CD4-positive, alpha-beta T cell treated with Interleukin-17A for 4 hours (primary cell): ENCODE results near the gene LCN6.
"Not testable (repeated sequence)": the region's sequence is repeated elsewhere in the genome, so short reads cannot be mapped to it uniquely, and the experiment has no call there.

Experiments used
- DNase-seq: peaks from one replicate; pipeline ENCODE4 v3.0.0-alpha.2; 2020; ENCODE audit warnings: mixed read lengths

Gene LCN6

DNA sequence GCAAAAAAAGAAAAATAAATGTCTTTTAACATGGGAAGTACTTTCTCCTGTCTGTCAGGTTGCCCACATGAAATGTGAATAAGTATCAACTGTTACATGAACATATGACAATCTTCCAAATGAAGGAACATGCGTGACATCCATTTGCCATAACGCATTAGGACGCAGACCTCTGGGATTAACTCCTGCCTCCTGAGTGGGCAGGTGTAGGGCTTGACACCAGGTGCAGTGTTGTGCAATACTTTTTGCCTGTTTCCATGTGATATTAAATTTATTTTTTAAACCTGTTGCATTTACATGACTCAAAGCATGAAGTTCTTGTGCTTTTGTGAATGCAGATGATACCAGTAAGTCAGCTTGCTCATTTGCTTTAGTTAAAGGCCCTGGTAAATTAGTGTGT, 34.1 kb upstream of the LCN6 start:
- no peak for DNase-seq

DNA sequence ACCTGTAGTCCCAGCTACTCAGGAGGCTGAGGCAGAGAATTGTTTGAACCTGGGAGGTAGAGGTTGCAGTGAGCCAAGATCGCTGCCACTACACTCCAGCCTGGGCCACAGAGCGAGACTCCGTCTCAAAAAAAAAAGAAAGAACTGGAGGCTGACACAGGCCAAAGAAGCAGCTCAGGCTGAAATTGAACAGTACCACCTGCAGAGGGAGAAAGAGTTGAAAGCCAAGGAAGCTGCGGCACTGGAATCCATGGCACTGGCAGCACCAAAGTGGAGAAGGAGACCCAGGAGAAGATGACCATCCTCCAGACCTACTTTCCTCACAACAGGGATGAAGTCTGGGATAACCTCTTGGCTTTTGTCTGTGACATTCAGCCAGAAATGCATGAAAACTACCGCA, 31.5 kb upstream of the LCN6 start:
- DNase-seq, result no peak

DNA sequence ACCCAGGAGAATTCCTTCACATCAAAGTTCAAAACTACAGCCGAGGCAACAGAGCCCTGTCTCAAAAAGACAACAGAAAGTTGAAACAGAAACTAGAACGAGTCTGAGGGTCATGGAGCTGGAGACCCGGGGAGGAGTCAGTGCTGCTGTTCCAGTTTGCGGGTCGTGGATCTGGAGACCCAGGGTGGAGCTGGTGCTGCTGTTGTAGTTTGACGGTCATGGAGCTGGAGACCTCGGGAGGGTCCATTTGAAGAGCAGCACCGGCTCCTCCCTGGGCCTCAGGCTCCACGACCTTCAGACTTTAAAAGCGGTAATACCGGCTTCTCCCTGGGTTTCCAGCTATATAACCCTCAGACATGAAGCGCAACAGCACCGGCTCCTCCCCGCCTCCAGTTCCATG, 29.0 kb upstream of the LCN6 start:
- no peak for DNase-seq

DNA sequence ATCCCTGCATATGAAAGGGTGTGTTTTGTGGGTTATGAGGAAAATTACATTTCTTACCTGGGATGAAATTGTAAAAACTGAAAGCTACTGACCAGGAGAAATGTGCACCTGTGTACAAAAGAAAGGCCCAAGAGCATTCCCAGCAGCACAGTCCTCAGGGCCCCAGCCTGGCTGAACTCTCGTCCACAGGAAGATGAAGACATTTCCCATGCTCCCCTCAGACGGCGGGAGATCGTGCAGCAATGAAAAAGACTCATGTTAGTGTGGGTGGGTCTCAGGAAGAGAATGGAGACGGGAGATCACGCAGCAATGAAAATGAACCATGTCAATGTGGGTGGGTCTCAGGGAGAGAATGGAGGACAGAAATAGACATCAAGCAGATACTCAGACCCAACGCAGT, 28.6 kb upstream of the LCN6 start:
- no peak for DNase-seq

DNA sequence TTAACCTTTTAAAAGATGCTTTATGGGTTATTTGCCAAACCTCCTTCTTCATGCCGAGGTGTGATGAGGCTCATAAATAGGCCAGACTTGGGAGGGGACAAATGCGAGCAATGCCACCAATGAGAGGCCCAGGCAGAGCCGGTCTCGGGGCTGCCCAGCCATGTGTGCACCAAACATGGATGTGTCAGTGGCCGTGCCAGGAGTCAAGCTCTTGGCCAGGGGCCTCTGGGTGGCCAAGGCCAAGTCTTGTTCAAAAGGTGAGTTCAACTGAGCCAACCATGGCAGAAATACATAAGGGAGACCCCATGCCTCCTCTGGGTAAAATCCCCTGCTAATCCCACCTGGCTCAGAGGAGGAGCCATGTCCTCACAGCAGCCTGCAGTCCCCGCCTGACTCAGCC, 26.9 kb upstream of the LCN6 start:
- no peak for DNase-seq

DNA sequence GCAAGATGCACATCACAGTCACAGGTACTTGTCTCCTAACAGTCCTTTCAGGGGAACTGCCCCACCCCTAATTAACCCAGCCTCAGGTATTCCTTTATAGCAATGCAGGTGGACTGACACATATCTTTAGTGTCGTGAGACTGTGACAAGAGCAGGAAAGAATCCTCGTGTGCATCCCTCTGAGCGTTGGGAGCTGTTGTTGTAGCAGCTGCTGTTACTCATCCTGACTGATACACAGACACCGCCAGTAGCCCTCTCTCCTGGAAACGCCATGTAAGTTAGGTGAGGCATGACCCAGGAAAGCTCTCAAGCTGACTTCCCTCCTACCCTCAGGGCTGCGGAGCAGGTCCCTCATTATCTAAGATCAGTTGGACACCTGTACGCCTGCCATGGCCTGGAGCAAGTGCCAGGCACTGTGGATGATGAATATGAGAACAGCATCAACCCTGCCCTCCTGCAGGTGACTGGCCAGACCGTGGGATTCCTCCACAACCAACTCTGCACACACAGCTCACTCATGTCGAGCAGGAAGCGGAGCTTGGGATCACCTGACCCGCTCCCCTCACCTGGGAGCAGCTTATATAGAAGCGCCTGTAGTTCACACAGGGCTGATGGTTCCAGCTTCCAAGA, 26.2 kb upstream of the LCN6 start:
- no peak for DNase-seq

DNA sequence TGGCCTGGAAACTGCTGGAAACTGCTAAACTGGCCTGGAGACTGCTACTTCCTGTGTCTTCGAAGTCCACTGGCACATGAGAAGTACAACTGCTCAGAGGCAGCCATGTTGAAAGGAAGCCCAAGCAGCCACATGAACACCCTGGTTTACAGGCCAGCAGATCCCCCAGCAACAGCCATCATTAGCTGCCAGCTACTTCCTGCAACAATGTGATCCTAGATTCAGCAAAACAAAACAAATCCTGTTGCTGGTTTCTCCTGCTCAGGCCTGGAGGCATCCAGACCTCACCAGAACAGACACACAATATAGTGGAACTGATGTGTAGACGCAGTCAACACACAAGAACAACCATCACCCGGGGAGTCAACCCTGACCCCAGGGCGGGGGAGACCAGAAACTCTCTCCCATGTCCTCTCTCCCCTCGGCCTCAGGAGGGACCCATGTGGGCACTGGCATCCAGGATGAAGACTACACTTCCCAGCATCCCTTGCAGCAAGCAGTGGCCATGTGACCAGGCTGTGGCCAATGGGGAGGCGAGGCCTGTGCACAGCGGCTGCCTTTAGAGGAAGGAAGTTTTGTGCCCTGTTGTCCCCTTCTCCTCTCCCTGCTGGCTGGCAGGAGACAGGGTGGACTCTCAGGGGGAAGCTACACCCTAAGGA, 25.2 kb upstream of the LCN6 start:
- DNase-seq, result peak; percentile 19

DNA sequence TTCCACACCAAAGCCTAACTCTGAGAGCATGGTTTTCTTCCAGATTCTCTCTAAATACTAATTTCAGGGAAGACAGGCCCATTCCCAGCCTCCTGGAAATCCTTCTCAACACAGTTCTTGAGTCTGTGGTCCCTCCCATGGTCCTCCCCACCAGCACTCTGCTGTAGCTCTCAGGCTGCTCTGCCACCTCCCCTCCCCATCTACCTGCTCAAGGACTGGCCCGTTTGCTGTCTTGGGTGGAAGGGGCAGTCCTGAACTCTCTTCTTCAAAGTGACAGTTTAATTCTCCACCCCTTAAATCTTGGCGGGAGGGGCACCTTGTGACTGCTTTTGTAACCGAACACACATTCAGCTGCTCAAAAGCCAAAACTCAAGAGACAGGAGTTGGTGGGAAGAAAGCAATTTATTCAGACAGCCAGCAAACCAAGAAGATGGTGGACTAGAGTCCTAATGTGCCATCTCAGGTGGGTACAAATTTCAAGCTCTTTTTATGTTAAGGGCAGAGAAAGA, 23.6 kb upstream of the LCN6 start:
- DNase-seq, result no peak

DNA sequence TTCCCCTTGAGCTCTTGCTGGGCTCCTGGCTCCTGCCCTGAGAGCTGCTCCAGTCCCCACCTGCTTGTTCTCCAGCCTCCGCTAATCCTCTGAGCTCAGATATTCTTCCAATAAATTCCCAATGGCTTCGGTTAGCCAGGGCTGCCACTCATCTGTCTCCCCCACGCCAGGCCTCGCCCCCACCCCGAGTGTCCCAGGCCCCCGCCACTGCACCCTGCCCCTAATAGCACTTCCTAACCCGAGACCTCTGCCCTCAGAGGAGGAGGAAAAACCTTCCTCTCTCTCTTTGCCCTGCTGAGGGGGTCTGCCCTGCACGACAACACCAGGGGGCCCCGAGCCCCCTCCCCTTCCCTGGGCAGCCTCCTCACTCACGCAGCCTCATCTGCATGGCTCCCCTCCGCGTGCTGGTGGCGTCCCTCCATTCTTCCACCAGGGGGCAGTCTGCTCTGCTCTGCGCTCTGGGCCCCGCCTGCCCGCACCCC, 21.4 kb upstream of the LCN6 start:
- peak; percentile 61 for DNase-seq

DNA sequence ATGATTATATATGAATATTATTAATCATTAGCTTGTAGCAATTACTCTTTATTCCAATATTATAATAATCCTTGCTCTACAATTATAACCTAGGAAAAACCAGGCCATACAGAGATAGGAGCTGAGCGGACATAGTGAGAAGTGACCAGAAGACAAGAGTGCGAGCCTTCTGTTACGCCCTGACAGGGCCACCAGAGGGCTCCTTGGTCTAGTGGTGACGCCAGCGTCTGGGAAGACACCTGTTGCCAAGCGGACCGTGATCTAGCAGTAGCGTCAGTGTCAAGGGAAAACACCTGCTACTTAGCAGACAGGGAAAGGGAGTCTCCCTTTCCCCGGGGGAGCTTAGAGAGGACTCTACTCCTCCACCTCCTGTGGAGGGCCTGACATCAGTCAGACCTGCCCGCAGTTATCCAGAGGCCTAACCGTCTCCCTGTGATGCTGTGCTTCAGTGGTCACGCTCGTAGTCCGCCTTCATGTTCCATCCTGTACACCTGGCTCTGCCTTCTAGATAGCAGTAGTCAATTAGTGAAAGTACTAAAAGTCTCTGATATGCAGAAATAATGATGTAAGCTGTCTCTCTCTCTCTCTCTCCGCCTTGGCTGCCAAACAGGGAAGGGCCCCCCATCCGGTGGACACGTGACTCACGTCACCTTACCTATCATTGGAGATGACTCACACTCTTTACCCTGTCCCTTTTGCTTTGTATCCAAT, 18.2 kb upstream of the LCN6 start:
- DNase-seq, result peak; percentile 40

DNA sequence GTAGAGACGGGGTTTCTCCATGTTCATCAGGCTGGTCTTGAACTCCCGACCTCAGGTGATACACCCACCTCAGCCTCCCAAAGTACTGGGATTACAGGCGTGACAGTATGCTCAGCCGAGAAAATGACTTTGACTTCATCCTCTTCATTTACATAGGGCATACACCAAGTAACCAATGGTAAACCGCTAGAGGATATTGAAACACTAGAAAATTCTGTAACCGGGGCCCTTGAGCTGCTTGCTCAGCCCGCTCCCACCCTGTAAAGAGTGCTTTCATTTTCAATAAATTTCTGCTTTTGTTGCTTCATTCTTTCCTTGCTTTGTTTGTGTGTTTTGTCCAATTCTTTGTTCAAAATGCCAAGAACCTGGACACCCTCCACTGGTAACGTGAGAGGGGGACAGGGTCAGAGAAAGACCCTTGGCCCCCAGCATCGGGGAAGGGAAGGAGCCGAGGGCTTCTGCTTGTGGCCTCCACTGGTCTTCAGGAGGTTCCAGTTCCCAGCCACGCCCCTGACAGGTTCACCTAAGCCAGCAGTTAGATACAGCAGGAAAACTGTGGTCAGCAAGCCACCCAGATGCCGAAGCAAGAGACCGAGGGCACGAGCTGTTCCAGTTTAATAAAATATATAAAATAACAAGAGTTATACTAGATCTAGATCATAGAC, 17.6 kb upstream of the LCN6 start:
- DNase-seq, result not testable (repeated sequence)

DNA sequence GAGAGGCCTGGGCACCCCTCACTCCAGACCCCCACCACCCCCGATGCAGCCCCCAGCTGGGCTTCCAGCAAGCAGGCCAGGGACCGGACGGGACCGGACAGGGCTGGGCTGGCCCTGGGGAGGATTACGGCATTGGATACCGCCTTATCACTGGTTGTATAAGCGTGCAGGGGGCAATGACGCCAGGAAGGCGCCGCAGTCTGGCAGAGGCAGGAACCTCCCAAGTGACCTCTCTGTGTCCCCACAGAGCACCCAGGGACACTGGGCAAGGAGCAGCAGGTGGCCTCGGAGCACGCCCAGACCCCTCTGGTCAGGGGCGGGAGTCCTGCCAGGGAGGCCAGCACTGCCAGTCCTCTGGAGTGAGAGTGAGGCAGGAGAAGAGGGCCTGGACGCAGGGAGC, 16.7 kb upstream of the LCN6 start:
- DNase-seq, result no peak

DNA sequence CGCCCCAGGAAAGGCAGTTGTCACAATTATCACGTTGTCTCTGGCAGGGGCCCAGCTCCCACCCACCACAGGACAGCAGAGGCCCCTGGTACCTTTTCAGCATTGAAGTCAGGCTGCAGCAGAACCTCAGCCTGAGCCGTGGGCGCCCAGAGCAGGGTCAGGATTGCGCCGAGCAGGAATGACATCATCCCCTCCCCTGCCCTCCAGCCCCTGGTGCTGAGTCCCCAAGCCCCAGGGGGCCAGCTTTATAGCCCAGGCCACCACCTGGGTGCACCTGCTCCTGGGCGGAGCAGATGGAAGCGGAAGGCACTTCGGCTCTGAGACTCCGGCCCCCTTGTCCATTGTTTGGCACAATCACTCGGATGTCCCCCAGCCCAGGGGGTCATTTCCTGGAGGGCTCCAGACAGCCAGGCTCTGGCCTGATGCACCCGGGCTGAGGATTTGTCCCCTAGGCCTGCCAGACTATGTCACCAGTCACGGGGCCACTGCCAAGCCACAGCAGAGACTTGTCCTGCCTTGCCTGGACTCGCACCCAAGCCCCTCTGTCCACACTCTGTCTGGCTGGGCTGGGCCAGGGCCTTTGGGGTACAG, 16.1 kb upstream of the LCN6 start, which contains the start of gene LCN15:
TSS of gene LCN15 (minus strand) at position 218 of the 591 bp plus-strand sequence. CDS start at position 188, 30 bp downstream.
- no peak for DNase-seq

DNA sequence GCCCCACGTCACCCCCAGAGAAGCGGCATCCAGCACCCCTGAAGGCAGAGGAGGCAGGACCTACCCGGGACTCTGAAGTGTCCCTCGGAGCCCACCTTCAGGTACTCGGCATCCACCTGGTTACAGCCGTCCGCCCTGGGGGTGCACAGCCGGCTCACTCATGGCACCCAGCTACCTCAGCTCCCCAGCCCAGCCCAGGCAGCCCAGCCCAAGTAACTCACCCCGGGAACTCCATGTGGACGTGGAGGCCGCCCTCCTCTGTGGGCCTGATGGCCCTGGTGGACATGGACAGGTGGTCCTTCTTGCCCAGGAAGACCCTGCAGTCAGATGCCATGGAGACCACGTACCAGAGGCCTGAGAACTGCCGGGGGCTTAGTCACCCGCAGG, 15.3 kb upstream of the LCN6 start:
- DNase-seq, result no peak

DNA sequence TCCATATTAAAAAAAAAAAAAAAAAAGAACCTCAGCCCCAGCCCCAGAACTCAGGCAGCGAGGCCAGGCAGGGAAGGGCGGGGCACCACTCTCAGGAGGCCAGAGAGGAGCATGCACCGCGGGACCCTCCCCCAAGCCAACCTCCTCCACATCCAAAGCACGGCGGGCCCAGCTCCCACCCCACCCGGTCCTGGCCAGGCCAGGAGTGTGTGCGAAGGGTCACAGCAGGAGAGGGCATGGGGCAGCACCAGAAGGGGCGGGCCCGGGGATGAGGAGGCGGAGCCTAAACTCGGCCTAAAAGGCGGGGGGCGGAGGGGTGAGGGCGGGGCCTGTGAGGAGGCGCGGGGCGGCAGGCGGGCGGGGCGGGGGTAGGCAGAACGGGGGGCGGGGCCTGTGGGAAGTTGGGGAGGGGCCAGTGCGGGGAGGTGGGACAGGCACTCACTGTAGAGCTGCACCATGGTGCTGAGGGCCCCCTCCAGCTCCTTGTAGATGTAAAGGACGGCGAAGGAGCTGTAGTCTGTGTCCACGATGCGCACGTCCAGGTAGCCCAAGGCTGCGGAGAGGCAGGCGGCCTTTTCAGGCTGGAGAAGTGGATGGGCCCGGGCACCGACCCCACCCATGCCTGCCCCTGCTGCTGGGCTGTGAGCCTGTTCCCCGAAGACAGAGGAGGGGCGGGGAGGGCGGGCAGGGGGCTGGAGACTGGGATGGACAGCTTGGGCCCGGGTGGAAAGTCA, 14.8 kb upstream of the LCN6 start:
- peak; percentile 63 for DNase-seq

DNA sequence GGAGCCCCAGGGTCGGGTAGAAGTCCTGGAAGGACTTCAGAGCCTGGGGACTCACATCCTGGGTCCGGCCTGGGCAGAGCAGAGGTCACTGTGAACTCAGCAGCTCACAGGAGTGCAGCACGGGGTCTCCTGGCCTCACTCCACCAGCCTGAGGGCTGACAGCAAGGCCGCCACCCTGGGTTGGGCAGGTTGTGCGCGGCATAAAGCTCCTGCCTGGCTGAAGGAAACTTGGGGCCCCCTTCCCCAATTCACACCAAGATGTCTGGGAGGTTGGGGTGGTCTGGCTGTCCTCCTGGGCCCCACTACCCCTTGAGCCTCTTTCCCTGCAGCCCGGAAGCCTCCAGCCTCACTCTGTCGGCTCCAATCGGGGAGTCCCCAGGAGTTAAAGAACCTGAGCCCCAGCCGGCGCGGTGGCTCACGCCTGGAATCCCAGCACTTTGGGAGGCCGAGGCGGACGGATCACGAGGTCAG, 13.9 kb upstream of the LCN6 start:
- no peak for DNase-seq

DNA sequence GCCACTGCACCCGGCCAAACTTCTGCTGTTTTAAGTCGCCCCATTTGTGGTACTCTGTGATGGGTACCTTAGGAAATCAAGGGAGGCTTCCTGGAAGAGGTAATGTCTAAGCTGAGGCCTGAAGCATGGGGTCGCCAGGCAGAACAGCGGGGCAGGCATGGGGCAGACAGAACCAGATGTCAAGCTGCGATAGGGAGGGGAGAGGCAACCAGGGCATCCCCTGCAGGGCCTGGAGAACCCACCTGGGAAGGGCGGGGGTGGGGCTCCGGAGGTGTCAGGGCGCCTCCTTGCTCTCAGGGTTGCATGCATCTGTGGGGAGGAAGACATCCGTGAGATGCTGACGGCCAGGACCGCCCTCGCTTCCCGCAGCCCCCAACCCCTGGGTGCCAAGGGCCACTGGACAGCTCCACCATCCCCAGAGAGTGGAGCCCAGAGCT, 13.2 kb upstream of the LCN6 start:
- DNase-seq, result no peak

DNA sequence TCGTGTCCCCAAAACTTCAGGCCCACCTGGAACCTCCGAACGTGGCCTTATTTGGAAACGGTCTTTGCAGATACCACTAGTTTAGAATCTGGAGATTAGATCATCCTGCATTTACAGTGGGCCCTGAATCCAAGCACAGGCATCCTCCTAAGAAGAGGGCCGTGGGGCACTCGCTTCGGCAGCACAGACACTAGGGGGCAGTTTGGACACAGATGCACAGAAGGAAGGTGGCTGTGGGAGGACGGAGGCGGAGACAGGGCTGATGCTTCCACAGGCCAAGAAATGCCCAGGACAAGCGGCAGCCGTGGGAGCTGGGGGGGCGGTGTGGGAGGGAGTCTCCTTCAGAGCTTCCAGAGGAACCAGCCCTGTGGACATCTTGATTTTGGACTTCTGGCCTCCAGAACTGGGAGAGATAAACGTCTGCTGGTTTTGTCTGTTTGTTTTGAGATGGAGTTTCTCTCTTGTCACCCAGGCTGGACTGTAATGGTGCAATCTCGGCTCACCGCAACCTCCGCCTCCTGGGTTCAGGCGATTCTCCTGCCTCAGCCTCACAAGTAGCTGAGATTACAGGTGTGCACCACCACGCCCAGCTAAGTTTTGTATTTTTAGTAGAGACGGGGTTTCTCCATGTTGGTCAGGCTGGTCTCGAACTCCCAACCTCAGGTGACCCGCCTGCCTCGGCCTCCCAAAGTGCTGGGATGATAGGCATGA, 12.7 kb upstream of the LCN6 start:
- DNase-seq, result peak; percentile 23

DNA sequence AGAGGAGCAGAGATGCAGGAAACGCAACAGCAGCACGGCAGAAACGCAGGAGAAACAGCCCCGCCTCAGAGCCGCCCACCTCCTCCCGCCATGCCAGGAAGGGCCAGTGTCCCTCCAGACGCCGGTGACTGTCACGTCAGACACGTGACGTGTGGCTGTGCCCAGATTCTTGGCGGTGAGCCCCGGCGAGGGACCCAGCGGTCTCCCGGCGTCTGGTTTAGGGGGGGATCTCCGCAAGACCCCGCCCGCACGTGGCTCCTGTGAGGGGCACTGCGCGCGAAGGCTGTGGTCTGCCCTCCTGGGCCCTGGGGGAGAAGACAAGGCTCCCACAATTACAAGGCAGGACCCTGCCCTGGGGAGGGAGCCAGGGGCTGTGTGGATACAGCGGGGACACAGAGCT, 12.1 kb upstream of the LCN6 start:
- DNase-seq, result no peak

DNA sequence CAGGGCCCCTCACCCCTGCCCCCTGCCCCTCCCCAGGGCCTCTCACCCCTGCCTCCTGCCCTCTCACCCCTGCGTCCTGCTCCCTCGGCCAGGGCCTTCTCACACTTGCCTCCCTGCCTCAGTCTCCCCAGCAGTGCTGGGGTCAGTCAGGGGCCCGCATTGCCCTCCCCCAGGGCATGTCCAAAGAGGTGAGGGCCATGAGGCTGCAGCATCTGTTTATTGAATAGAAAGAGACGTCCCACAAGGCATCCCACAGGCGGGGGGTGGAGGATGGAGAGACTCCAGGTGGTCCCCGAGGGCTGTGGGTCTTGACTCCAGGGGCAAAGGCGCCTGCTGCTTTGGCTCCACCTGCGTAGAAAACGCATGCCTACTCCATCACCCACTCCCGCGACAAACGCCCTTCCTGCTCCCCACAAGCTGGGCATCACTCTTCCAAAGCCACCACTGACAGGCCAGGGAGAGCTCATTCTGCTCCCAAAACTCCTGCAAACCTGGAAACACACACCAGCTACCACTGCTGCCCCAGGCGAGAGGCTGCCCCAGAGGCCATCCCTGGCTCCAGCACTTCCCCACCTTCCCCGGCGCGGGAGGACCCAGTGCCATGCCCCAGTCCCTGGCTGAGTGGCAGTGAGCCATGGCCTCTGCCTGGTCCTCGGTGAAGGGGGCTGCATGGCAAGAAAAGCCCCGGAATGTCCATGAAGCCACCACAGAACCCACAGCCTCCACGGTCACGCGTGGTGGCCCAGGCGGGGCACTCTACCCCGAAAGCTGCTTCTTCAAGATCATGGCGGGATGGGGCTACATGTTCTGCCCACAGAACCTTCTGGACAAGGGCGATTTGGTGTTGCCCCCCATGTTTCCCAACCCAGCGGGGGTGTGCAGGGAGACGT, 11.4 kb upstream of the LCN6 start:
- no peak for DNase-seq
